Stimulated activated CD4-positive, alpha-beta T cell treated with anti-CD3 and anti-CD28 coated beads, Interleukin-15, amount 100 ng/mL, for 1 hour (primary cell): Measurements from ENCODE around the gene TMED6.

Experiments
- DNase-seq, 2 donors: peaks; one replicate each; pipeline ENCODE4 v3.0.0-alpha.2; 2020; ENCODE audit warnings: low read depth in 1 of 2, low spot score in 1 of 2

The TMED6 gene

GRCh38 chr16:69324585-69325253, 26.9 kb downstream of the TMED6 start:
- no peak for DNase-seq

- no peak for DNase-seq
Observed at GRCh38 chr16:69324013-69324531, 27.5 kb downstream of the TMED6 start.

GRCh38 chr16:69323415-69323814, 28.2 kb downstream of the TMED6 start:
- DNase-seq: no peak

- no peak for DNase-seq
Observed at GRCh38 chr16:69322343-69322742, 29.2 kb downstream of the TMED6 start.

GRCh38 chr16:69321080-69321479, 30.5 kb downstream of the TMED6 start:
- DNase-seq: no peak

GRCh38 chr16:69320740-69321073, 30.9 kb downstream of the TMED6 start:
- no peak for DNase-seq

- no peak for DNase-seq
Observed at GRCh38 chr16:69319826-69320739, 31.5 kb downstream of the TMED6 start.

- DNase-seq: no peak
Observed at GRCh38 chr16:69319381-69319780, 32.2 kb downstream of the TMED6 start.

GRCh38 chr16:69318911-69319289, 32.7 kb downstream of the TMED6 start:
- DNase-seq: no peak

- DNase-seq: no peak
Observed at GRCh38 chr16:69318177-69318910, 33.2 kb downstream of the TMED6 start.

- DNase-seq: no peak
Observed at GRCh38 chr16:69316595-69317034, 35.0 kb downstream of the TMED6 start.

- no peak for DNase-seq
Observed at GRCh38 chr16:69315486-69316311, 35.9 kb downstream of the TMED6 start.

GRCh38 chr16:69314534-69314933, 37.1 kb downstream of the TMED6 start:
- no peak for DNase-seq

GRCh38 chr16:69313469-69313868, 38.1 kb downstream of the TMED6 start:
- DNase-seq: no peak

GRCh38 chr16:69311533-69312387, 39.8 kb downstream of the TMED6 start:
- DNase-seq: peak in 1 of 2 donors; percentile 24

GRCh38 chr16:69310653-69311532, 40.7 kb downstream of the TMED6 start, which contains the start of gene VPS4A:
VPS4A (plus strand) TSS chr16:69311350; CDS start chr16:69311512, 162 bp downstream.
- peak; percentile 97 for DNase-seq

GRCh38 chr16:69309316-69309715, 42.3 kb downstream of the TMED6 start:
- no peak for DNase-seq

GRCh38 chr16:69307856-69308255, 43.7 kb downstream of the TMED6 start:
- DNase-seq: no peak

GRCh38 chr16:69307091-69307490, 44.5 kb downstream of the TMED6 start:
- no peak for DNase-seq
